Upper lobe of right lung (tissue), 1 donor: ENCODE measurements around the gene NXPE4. TPM values are rescaled to one million over a fixed set of nuclear protein-coding genes. Genes with fewer than 3 reads are reported as not detected.

Experiments used
- ATAC-seq: fragments of 200-7000 bp; cut with Tn5 transposase; one replicate; pipeline ENCODE4 v1.9.1; 2020; ENCODE audit warnings: mild to moderate bottlenecking, moderate library complexity
- DNase-seq: peaks from one replicate; pipeline ENCODE4 v3.0.0-alpha.2; 2020
- H3K27ac ChIP-seq: fragments of 200-600 bp; one replicate; pipeline ENCODE4 v1.8.0; 2022
- H3K27me3 ChIP-seq: fragments of 200-600 bp; one replicate; pipeline ENCODE4 v1.8.0; 2022; ENCODE audit warnings: mild to moderate bottlenecking
- H3K36me3 ChIP-seq: fragments of 200-600 bp; one replicate; pipeline ENCODE4 v1.8.0; 2022
- H3K4me1 ChIP-seq: fragments of 200-600 bp; one replicate; pipeline ENCODE4 v1.8.0; 2022
- H3K4me3 ChIP-seq: fragments of 200-600 bp; one replicate; pipeline ENCODE4 v1.8.0; 2022; ENCODE audit warnings: mild to moderate bottlenecking
- H3K9me3 ChIP-seq: fragments of 200-600 bp; one replicate; pipeline ENCODE4 v1.8.0; 2022
- CTCF ChIP-seq: fragments of 200-600 bp; IDR thresholded peaks from one replicate; pipeline ENCODE4 v1.8.0; 2022; ENCODE audit warnings: antibody characterized with exemption
- intact Hi-C: fragments of 100-400 bp; cut with DNase I; formaldehyde crosslinking; loops from one replicate; pipeline ENCODE4 v1.11.0; 2022
- total RNA-seq: library from RNA; stranded (reverse); fragmentation: NEBNext Ultra II Directional; extraction: Animal tissue kit (Norgen Biotek cat#: 25700); gene quantifications from one replicate; pipeline ENCODE4 v1.2.1, GENCODE V29; 2021
- donor health status: DM: no; HTN: yes; CAD: no; lungs with severe emphysema.

NXPE4 gene
- total RNA-seq, 1 donor from 2014 or later: not detected

GRCh38 chr11:114562166-114562916 is 33.2 kb downstream of the NXPE4 start:
- Histone ChIP-seq H3K27ac (no peak overlapping the region), H3K9me3 (no peaks in the 10 kb centered on the region), H3K27me3 (no peaks in the 10 kb centered on the region), H3K36me3 (no peaks in the 10 kb centered on the region), H3K4me1 (no peaks in the 10 kb centered on the region), H3K4me3 (no peak overlapping the region)
- TF ChIP-seq CTCF: no peak
- ATAC-seq (no peak), DNase-seq (no peak)
- intact Hi-C loops: no loop called here

- H3K27me3 ChIP-seq: no peaks in the 10 kb centered on the region
- intact Hi-C loops: no loop called here
- DNase-seq (no peak), ATAC-seq (no peak)
- no peaks in the 10 kb centered on the region for H3K4me1 ChIP-seq
- H3K9me3 ChIP-seq: no peaks in the 10 kb centered on the region
- H3K36me3 ChIP-seq: no peaks in the 10 kb centered on the region
- H3K27ac ChIP-seq: no peak within 1 kb of the TSS
- TF ChIP-seq CTCF: no peak
- H3K4me3 ChIP-seq: no peak within 1 kb of the TSS
Measured at GRCh38 chr11:114559425-114560310, 35.9 kb downstream of the NXPE4 start, which contains the start of gene NXPE1. Gene NXPE1, minus strand, starts transcription at chr11:114559881. Its CDS starts 8,680 bp downstream, at chr11:114551201.

- intact Hi-C loops: no loop called here
- ATAC-seq (no peak), DNase-seq (no peak)
- Histone ChIP-seq H3K36me3 (no peaks in the 10 kb centered on the region), H3K27ac (no peak overlapping the region), H3K9me3 (no peaks in the 10 kb centered on the region), H3K27me3 (no peaks in the 10 kb centered on the region), H3K4me1 (no peaks in the 10 kb centered on the region), H3K4me3 (no peak overlapping the region)
- no peak for TF ChIP-seq CTCF
Measured at GRCh38 chr11:114556135-114556534, 39.5 kb downstream of the NXPE4 start.

- TF ChIP-seq CTCF: no peak
- H3K36me3 ChIP-seq: no peaks in the 10 kb centered on the region
- no peak overlapping the region for H3K4me3 ChIP-seq
- H3K4me1 ChIP-seq: no peaks in the 10 kb centered on the region
- no peak overlapping the region for H3K27ac ChIP-seq
- ATAC-seq: no peak
- no peak for DNase-seq
- no peaks in the 10 kb centered on the region for H3K9me3 ChIP-seq
- intact Hi-C loops: no loop called here
- no peaks in the 10 kb centered on the region for H3K27me3 ChIP-seq
Measured at GRCh38 chr11:114553642-114554041, 41.9 kb downstream of the NXPE4 start.

- intact Hi-C loops: no loop called here
- Histone ChIP-seq H3K4me3 (no peak overlapping the region), H3K27ac (no peak overlapping the region), H3K27me3 (no peaks in the 10 kb centered on the region), H3K9me3 (no peaks in the 10 kb centered on the region), H3K36me3 (no peaks in the 10 kb centered on the region), H3K4me1 (no peaks in the 10 kb centered on the region)
- ATAC-seq: no peak
- no peak for DNase-seq
- TF ChIP-seq CTCF: no peak
Measured at GRCh38 chr11:114551060-114551459, 44.5 kb downstream of the NXPE4 start.
